ENCODE data around the gene ARPC5L.
A peak's percentile ranks its signal among the peaks of the same experiment; 100 is the strongest.

Gene ARPC5L

GRCh38 chr9:124868511-124869465, 6.9 kb downstream of the ARPC5L start:
- peak; percentile 91 for DNase-seq

DNA sequence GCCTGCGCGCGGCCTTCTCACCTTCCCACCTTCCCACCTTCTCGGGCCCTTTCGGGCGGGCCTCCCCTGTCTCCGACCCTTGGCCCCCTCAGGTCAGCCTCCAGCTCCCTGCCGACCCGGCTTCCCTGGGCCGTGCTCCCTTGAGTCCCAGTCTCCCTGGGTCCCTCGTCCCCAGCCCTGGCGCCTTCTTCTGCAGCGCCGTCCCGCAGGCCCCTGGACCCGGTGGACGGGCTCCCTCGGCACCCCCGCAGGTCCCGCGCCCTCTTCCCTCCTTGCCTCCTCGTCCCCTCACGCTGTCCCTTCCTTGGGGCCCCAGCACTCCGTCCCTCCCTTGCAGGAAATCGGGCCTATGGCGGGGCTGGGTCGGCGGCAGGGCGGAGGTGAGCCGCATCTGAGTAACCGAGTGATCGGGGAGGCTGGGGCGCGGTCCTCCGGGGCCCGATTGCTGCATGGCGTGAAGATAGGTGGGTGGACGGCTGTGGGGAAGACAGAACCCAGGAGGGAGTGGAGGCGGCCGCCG, 7.6 kb downstream of the ARPC5L start:
- DNase-seq = peak; percentile 63

- DNase-seq = peak; percentile 90
These were observed 8.1 kb downstream of the ARPC5L start for GRCh38 chr9:124869986-124870560.

GRCh38 chr9:124870723-124871122, 8.8 kb downstream of the ARPC5L start:
- no peak for DNase-seq

DNA sequence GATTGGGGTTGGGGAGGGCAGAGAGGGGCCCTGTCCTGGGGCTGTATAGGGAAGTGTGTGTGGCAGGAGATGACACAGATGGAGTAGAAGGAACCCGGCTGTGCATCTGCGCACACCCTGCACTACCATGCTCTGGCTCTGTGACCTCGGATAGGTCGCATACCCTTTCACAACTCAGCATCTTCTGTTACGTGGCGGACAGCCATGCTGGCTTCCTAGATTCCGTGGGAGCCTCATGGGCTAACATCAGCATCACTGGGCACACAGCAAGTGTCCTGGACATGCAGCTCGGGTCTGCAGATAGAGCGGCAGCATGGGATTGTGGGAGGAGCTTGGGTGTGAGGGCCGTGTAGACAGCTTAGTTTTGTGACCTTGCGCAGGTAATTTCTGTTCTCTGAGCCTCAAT, 9.2 kb downstream of the ARPC5L start:
- no peak for DNase-seq

DNA sequence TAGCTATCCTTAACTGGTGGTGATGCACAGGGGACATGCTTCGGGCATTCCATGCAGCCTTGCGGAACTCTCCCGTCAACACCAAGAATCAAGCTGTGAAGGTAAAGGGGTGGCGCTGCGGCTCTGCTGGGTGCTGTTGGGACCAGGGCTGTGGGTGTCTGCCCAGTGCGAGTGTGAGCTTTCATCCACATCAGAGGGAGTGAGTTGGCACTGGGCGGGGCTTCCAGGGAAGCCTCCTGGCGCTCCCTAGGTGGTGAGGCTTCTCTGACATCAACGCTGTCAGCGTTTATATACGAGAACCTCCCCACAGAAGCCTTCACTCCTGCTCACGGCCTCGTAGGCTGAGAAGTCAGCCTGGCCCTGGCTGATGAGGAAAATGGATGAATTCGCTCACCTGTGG, 11.7 kb downstream of the ARPC5L start:
- no peak for DNase-seq

- no peak for DNase-seq
These were observed 13.6 kb downstream of the ARPC5L start for GRCh38 chr9:124875501-124875900.

GRCh38 chr9:124877021-124877782, 15.3 kb downstream of the ARPC5L start:
- no peak for DNase-seq

GRCh38 chr9:124878021-124878420, 16.1 kb downstream of the ARPC5L start:
- no peak for DNase-seq

GRCh38 chr9:124878518-124878917, 16.6 kb downstream of the ARPC5L start:
- no peak for DNase-seq

DNA sequence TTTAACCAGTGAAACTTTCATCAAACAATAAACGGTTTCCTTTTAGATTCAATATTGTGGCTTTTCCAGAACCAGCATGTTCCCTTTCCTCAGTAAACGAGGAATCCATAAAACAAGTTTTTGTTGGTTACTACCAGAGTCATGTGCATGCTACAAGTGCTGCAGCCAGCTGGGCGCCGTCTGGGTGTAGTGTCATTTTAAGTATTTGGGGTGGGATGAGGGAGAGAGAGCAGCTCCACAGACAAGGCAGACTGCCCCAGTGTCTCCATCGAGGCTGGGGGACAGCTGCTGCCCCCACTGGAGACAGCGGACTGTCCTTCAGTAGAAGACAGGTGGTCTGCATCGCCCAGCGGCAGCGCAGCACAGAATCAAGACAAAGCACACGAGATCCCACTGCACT, 17.3 kb downstream of the ARPC5L start:
- DNase-seq = no peak

DNA sequence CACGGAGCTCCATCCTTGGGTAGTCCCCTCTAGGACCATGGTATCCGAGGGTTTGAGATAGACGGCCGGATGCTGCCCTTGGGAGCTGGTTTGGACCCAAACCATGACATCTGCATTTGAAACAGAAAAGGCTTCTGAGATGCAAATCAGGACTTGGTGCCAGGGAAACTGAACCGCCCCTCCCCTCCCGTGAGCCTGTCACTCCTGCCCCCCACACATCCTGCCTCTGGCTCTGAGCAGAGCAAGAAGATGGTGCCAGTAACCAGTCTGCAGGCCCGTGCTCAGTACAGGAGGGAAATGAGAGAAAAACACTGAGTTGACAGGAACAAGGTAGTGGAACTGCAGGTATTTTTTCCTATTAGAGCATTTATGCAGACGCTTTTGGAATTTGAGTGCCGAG, 18.6 kb downstream of the ARPC5L start:
- DNase-seq = no peak

GRCh38 chr9:124881138-124881743, 19.3 kb downstream of the ARPC5L start:
- no peak for DNase-seq

GRCh38 chr9:124882231-124882630, 20.3 kb downstream of the ARPC5L start:
- no peak for DNase-seq

DNA sequence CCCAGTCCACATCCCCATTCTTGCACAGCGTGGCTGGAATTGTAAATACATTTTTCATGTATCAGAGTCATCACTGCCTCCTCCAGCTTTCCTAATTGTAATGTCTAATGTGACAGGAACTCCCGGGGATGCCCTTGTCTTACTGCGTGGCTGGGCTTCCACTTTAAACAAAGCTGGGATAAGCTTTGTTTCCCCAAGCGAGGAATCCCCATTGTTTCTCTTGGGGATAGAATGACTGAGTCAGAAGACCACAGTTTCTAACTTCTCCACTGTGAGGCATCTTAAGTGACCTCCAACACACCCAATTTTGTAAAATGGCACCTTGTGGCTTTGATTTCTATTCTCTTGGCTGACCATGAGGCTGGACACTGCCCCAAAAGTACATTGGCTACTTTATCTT, 22.4 kb downstream of the ARPC5L start:
- no peak for DNase-seq

DNA sequence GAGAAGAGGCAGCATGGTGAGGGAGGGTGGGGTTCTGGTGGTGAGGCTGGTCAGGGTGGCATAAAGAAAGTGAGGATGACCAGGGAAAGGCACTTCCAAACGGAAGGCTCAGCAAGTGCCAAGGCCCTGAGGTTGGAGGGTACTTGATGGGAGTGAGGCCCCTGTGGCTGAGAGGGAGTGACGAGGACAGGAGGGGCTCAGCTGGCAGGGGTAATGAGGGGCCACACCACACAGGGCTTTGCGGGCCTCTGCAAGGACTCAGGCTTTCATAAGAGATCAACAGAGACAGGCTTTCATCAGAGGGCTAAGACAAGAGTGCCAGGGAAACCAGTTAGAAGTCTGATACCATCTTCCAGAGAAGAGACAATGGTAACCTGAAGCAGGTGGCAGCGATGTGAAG, 23.6 kb downstream of the ARPC5L start:
- DNase-seq = no peak

- DNase-seq = no peak
These were observed 24.5 kb downstream of the ARPC5L start for GRCh38 chr9:124886461-124886860.

GRCh38 chr9:124886866-124887492, 25.0 kb downstream of the ARPC5L start:
- DNase-seq = no peak

DNA sequence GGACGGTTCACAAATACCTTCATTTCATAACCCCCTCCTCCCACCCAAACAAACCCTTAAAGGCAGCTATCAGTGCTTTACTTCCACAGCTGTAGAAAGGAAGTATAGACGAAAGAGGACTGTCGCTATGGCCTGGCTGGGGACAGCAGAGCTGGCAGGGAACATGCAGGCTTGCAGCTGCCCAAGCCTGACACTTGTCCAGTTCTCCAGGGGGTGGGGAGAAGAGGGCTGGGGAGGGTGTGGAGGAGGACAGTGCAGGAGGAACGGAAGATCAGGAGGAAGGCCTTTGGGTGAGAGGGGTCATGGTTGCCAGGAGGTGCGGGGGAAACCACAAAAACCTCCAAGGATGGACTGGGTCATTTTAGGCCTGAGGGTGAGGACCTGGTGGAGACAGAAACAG, 25.9 kb downstream of the ARPC5L start:
- DNase-seq = no peak

GRCh38 chr9:124889006-124889405, 27.1 kb downstream of the ARPC5L start:
- no peak for DNase-seq

- DNase-seq = no peak
These were observed 28.2 kb downstream of the ARPC5L start for GRCh38 chr9:124890179-124890578.

DNA sequence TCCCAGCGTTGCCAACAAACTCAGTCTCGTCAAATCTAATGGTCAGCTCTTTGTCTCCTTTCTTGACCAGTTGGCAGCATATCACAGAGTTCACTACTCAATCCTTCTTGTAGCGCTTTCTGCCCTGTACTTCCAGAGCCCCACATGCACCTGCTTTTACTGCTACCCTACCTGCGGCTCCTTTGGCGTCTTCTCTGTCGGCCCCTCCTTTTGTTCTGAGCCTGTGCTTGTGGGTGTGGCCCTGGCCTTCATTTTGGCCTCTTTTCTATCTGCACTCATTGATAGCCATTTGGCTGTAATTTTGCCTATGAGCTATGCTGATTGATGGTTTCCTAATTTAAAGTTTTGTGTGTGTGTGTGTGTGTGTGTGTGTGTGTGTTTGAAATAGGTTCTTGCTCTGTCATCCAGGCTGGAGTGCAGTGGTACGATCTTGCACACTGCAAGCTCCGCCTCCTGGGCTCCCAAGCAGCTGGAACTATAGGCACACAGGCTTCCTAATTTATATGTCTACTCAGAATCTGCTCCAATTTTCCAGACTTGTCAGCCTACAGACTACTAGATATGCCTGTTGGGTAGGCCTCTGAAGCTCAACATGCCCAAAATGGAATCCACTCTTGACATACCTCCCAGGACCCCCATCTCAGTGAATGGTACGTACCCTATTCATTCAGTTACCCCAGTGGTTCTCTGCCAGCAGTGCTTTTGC, 32.3 kb downstream of the ARPC5L start:
- DNase-seq = no peak

All from stimulated activated CD4-positive, alpha-beta T cell treated with anti-CD3 and anti-CD28 coated beads, Interleukin-4, amount 100 ng/mL, for 24 hours (primary cell).